Activated naive CD8-positive, alpha-beta T cell treated with anti-CD3 and anti-CD28 coated beads, Interleukin-2, amount 10 ng/mL, durations not matched to agents 7 days and 5 days (primary cell): ENCODE results near the gene ACOT7. TPM values are rescaled to one million over a fixed set of nuclear protein-coding genes. Genes with fewer than 3 reads are reported as not detected.

Experiments used
- ATAC-seq: fragments of 150-1000 bp; cut with Tn5 transposase; one replicate; pipeline ENCODE4 v1.10.0; 2021; ENCODE audit warnings: low read depth, moderate library complexity
- POLR2A ChIA-PET: fragments of 350-600 bp; sonication (Branson Sonifier 250); formaldehyde crosslinking; loops from one replicate; lab custom pipeline; 2021; ENCODE audit warnings: antibody characterized with exemption; lab: Charles Lee
- DNase-seq: peaks from one replicate; pipeline ENCODE4 v3.0.0; 2021
- H3K27ac Mint-ChIP-seq: one replicate; pipeline ENCODE4 v1.8.0; 2022; ENCODE audit warnings: mild to moderate bottlenecking, mixed read lengths
- H3K27me3 Mint-ChIP-seq: one replicate; pipeline ENCODE4 v1.8.0; 2022; ENCODE audit warnings: mild to moderate bottlenecking, moderate library complexity, mixed read lengths
- H3K36me3 Mint-ChIP-seq: one replicate; pipeline ENCODE4 v1.8.0; 2021; ENCODE audit warnings: mild to moderate bottlenecking, mixed read lengths
- H3K4me1 Mint-ChIP-seq: one replicate; pipeline ENCODE4 v1.8.0; 2021; ENCODE audit warnings: mixed read lengths
- H3K4me3 Mint-ChIP-seq: one replicate; pipeline ENCODE4 v1.8.0; 2022; ENCODE audit warnings: mild to moderate bottlenecking, moderate library complexity, mixed read lengths
- H3K9me3 Mint-ChIP-seq: one replicate; pipeline ENCODE4 v1.8.0; 2021; ENCODE audit warnings: mixed read lengths
- total RNA-seq, 2 experiments: library from RNA; stranded (reverse); gene quantifications; one replicate each; pipeline ENCODE4 v1.2.3, GENCODE V29; 2021

Gene ACOT7
- total RNA-seq, 2 experiments from 2014 or later = 43.9 to 52.8 TPM

GRCh38 chr1:6419397-6419803 lies 25.8 kb upstream of the ACOT7 start:
- no peaks in the 10 kb centered on the region for H3K36me3 Mint-ChIP-seq
- no peak overlapping the region for H3K4me3 Mint-ChIP-seq
- no peaks in the 10 kb centered on the region for H3K9me3 Mint-ChIP-seq
- POLR2A ChIA-PET = interaction anchor here (0.9 kb wide), 1 partner anchor 72 kb away, joined by 3 read pairs; no protein-coding TSS in a partner anchor
- ATAC-seq = no peak
- no peak overlapping the region for H3K27ac Mint-ChIP-seq
- H3K4me1 Mint-ChIP-seq = peaks cover 5% of the 10 kb centered on the region
- H3K27me3 Mint-ChIP-seq = peaks cover 78% of the 10 kb centered on the region
- DNase-seq = no peak

DNA sequence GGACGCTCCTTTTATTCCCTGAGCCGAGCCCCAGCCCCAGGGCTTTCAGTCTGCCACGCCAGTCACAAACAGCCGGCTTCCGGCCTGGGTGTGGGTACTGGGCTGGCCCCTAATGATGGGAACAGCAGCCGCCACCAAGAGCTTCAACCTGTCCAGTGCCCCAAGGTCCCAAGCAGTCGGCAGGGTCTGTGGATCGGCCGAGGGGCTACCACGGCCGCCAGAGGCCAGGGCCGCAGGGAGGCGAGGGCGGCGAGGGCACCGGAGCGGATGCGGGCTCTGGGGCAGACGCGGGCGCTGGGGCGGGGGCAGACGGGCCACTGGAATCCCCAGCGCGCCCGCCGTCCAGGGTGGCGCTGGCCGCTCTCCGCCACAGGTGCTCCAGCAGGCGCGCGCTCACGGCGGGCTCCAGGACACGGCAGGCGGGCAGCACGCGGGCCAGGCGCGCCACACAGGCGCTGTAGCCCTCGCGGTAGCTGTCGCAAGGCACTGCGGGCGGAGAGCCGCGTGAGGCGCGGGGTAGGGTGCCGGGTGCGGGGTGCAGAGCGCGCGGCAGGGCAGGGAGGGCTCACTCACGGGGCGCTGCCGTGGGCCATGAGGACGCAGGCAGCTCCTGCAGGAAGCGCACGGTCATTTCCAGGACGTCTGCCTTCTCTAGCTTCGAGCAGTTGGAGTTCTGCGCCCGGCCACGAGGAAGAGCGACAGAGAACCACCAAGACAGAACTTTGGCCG lies 25.3 kb upstream of the ACOT7 start:
- Mint-ChIP-seq H3K36me3 (no peaks in the 10 kb centered on the region), H3K4me3 (peak overlapping the region; percentile 37), H3K9me3 (no peaks in the 10 kb centered on the region), H3K27me3 (peaks cover 77% of the 10 kb centered on the region), H3K4me1 (peaks cover 8% of the 10 kb centered on the region), H3K27ac (no peak overlapping the region)
- DNase-seq (no peak), ATAC-seq (no peak)
- POLR2A ChIA-PET = no interaction called here

DNA sequence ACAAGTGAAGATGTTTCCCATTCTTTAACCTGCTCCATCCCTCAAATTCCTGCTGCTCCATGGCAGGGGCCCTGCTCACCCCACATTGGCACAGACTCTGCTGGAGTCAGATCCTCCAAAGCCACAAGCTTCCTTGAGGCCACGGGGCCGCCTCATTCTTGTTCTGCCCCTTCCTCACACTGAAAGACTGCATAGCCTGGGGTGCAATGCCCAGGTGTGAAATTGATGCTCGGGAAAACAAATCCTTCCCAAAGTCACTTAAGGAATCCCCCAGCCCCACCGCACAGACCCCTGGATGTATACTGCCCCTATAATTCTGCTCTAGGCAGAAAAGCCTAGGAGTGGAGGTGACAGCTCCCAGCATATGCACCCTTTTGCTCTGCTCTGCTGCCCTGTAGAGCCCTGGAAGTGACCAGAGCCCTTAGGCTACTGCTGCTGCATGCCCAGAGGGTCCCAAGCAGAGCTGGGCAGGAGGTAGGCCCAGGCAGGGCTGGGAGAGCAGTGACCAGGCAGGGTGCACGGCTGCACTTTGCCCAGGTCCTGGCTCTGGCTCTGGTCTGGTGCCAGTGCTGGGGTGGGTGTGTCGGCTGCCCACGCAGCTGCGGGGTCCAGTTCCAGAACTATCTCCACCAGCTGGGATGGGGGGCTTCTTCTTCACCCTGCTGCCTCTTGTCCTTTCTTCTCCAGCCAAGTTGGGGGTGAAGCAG lies 24.5 kb upstream of the ACOT7 start:
- no peak overlapping the region for H3K4me3 Mint-ChIP-seq
- no peaks in the 10 kb centered on the region for H3K9me3 Mint-ChIP-seq
- H3K36me3 Mint-ChIP-seq = no peaks in the 10 kb centered on the region
- H3K4me1 Mint-ChIP-seq = peaks cover 8% of the 10 kb centered on the region
- ATAC-seq = no peak
- no peak for DNase-seq
- no peak overlapping the region for H3K27ac Mint-ChIP-seq
- POLR2A ChIA-PET = no interaction called here
- H3K27me3 Mint-ChIP-seq = peaks cover 77% of the 10 kb centered on the region

- POLR2A ChIA-PET = no interaction called here
- Mint-ChIP-seq H3K27ac (no peak overlapping the region), H3K4me3 (no peak overlapping the region), H3K9me3 (no peaks in the 10 kb centered on the region), H3K27me3 (peaks cover 73% of the 10 kb centered on the region), H3K36me3 (no peaks in the 10 kb centered on the region), H3K4me1 (peaks cover 8% of the 10 kb centered on the region)
- ATAC-seq = no peak
- DNase-seq = no peak
Observed at GRCh38 chr1:6416906-6417305, 23.3 kb upstream of the ACOT7 start.

GRCh38 chr1:6416295-6416656 lies 22.7 kb upstream of the ACOT7 start:
- Mint-ChIP-seq H3K27me3 (peaks cover 66% of the 10 kb centered on the region), H3K4me1 (peaks cover 8% of the 10 kb centered on the region), H3K9me3 (no peaks in the 10 kb centered on the region), H3K4me3 (no peak overlapping the region), H3K36me3 (no peaks in the 10 kb centered on the region), H3K27ac (no peak overlapping the region)
- ATAC-seq (no peak), DNase-seq (no peak)
- POLR2A ChIA-PET = no interaction called here

GRCh38 chr1:6414881-6415626 lies 21.5 kb upstream of the ACOT7 start:
- Mint-ChIP-seq H3K4me1 (peaks cover 8% of the 10 kb centered on the region), H3K4me3 (peak overlapping the region; percentile 42), H3K27ac (no peak overlapping the region), H3K36me3 (no peaks in the 10 kb centered on the region), H3K27me3 (peaks cover 60% of the 10 kb centered on the region), H3K9me3 (no peaks in the 10 kb centered on the region)
- POLR2A ChIA-PET = interaction anchor here (0.7 kb wide), 1 partner anchor 9 kb away, joined by 3 read pairs; no protein-coding TSS in a partner anchor
- DNase-seq (no peak), ATAC-seq (no peak)

DNA sequence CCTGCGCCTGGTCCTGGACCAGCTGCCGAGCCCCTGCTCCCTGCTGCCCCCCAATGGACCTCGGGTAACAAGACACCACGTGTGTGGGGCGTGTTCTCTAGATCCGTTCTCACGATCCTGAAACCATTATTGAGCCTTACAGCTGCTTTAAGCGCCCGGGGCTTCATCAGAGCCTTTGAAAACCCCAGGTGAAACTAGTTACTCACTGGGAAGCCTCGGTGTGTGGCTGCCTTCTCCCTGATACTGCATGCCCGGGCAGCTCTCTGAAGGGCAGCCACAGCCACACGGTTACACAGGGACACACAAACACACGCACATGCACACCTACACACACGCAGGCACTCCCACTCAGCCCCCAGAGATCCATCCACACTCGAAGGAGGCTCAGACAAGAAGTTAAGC lies 20.9 kb upstream of the ACOT7 start:
- peak overlapping the region; percentile 42 for H3K4me3 Mint-ChIP-seq
- POLR2A ChIA-PET = no interaction called here
- H3K36me3 Mint-ChIP-seq = no peaks in the 10 kb centered on the region
- peaks cover 57% of the 10 kb centered on the region for H3K27me3 Mint-ChIP-seq
- ATAC-seq = peak; percentile 82
- H3K4me1 Mint-ChIP-seq = peaks cover 8% of the 10 kb centered on the region
- no peak overlapping the region for H3K27ac Mint-ChIP-seq
- H3K9me3 Mint-ChIP-seq = no peaks in the 10 kb centered on the region
- DNase-seq = peak; percentile 56

DNA sequence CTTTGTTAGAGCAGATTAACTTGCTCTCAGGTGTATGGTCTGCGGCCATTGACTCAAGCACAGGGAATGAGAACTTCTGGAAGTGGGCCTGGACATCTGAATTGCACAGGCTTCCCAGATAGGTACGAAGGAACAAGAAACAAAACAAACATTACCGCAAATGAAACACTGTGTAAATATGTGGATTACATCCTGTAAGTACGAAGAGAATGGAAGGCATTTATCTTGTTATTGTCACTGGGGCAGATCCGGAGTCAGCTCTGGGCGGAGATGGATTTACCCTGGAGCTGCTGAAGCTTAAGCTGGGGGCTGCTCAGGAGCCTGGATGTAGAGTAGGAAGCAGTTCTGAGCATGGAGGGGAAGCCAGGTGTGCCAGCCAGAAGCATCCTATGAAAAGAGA lies 19.3 kb upstream of the ACOT7 start:
- peaks cover 8% of the 10 kb centered on the region for H3K4me1 Mint-ChIP-seq
- no peak overlapping the region for H3K27ac Mint-ChIP-seq
- no peaks in the 10 kb centered on the region for H3K9me3 Mint-ChIP-seq
- POLR2A ChIA-PET = interaction anchor here (0.7 kb wide), 1 partner anchor 81 kb away, joined by 3 read pairs; no protein-coding TSS in a partner anchor
- no peak for DNase-seq
- no peak overlapping the region for H3K4me3 Mint-ChIP-seq
- H3K36me3 Mint-ChIP-seq = no peaks in the 10 kb centered on the region
- peaks cover 55% of the 10 kb centered on the region for H3K27me3 Mint-ChIP-seq
- no peak for ATAC-seq

GRCh38 chr1:6410248-6410893 lies 16.8 kb upstream of the ACOT7 start:
- DNase-seq = no peak
- H3K27ac Mint-ChIP-seq = no peak overlapping the region
- no peaks in the 10 kb centered on the region for H3K36me3 Mint-ChIP-seq
- H3K4me1 Mint-ChIP-seq = peaks cover 8% of the 10 kb centered on the region
- POLR2A ChIA-PET = no interaction called here
- no peak for ATAC-seq
- no peaks in the 10 kb centered on the region for H3K9me3 Mint-ChIP-seq
- H3K4me3 Mint-ChIP-seq = no peak overlapping the region
- peaks cover 41% of the 10 kb centered on the region for H3K27me3 Mint-ChIP-seq

DNA sequence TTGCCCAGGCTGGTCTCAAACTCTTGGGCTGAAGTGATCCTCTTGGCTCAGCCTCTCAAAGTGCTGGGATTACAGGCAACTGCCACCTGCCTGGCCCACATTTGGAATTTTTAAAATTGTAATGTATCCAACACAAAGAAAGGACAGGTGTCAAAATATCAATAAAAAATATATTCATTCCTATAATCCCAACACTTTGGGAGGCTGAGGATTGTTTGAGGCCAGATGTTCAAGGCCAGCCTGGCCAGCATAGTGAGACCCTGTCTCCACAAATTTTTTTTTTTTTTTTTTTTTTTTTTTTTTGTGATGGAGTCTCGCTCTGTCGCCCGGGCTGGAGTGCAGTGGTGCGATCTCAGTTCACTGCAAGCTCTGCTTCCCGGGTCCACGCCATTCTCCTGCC lies 16.2 kb upstream of the ACOT7 start:
- H3K27ac Mint-ChIP-seq = no peak overlapping the region
- POLR2A ChIA-PET = no interaction called here
- H3K4me1 Mint-ChIP-seq = peaks cover 9% of the 10 kb centered on the region
- H3K4me3 Mint-ChIP-seq = no peak overlapping the region
- ATAC-seq = no peak
- H3K9me3 Mint-ChIP-seq = no peaks in the 10 kb centered on the region
- no peaks in the 10 kb centered on the region for H3K36me3 Mint-ChIP-seq
- DNase-seq = no peak
- H3K27me3 Mint-ChIP-seq = peaks cover 36% of the 10 kb centered on the region

- ATAC-seq = no peak
- DNase-seq = no peak
- Mint-ChIP-seq H3K27ac (no peak overlapping the region), H3K27me3 (peaks cover 31% of the 10 kb centered on the region), H3K4me1 (peaks cover 5% of the 10 kb centered on the region), H3K4me3 (no peak overlapping the region), H3K9me3 (no peaks in the 10 kb centered on the region), H3K36me3 (no peaks in the 10 kb centered on the region)
- POLR2A ChIA-PET = no interaction called here
Observed at GRCh38 chr1:6409053-6409452, 15.5 kb upstream of the ACOT7 start.

GRCh38 chr1:6408023-6408422 lies 14.5 kb upstream of the ACOT7 start:
- POLR2A ChIA-PET = interaction anchor here (0.7 kb wide), 1 partner anchor 62 kb away, joined by 3 read pairs; no protein-coding TSS in a partner anchor
- Mint-ChIP-seq H3K4me3 (no peak overlapping the region), H3K27me3 (peaks cover 22% of the 10 kb centered on the region), H3K36me3 (no peaks in the 10 kb centered on the region), H3K9me3 (no peaks in the 10 kb centered on the region), H3K27ac (no peak overlapping the region), H3K4me1 (peaks cover 4% of the 10 kb centered on the region)
- ATAC-seq = no peak
- DNase-seq = no peak

DNA sequence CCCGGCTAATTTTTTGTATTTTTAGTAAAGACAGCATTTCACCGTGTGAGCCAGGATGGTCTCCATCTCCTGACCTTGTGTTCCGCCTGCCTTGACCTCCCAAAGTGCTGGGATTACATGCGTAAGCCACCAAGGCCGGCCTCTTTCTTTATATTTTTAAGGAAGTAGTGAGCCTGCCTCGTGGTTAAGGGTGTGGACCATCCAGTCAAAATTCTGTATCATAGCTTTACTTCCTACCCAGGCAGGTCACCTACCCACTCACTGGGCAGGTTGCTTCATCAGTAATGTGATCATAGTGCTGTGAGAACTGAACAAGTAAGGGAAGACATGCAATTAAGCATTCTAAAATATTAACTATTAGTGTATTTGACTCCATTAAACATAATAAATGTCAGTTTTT lies 8.1 kb upstream of the ACOT7 start:
- H3K27ac Mint-ChIP-seq = no peak overlapping the region
- H3K4me1 Mint-ChIP-seq = peaks cover 6% of the 10 kb centered on the region
- H3K27me3 Mint-ChIP-seq = peaks cover 5% of the 10 kb centered on the region
- H3K36me3 Mint-ChIP-seq = no peaks in the 10 kb centered on the region
- no peaks in the 10 kb centered on the region for H3K9me3 Mint-ChIP-seq
- no peak for DNase-seq
- H3K4me3 Mint-ChIP-seq = no peak overlapping the region
- POLR2A ChIA-PET = no interaction called here
- ATAC-seq = no peak
